ENCODE measurements around the gene TMEM147.

GRCh38 chr19:35522745-35523327 lies 22.6 kb upstream of the TMEM147 start:
- TF ChIP-seq POLR2A (IDR thresholded peaks at IDR 0.05; ENCODE audit: low read length) (no peak), GATA1 (IDR thresholded peaks at IDR 0.05; ENCODE audit: low read depth, low read length) (no peak)
